T follicular helper cell (primary cell): ENCODE data around the gene COX19.

Experiments used
- DNase-seq: peaks from one replicate; pipeline ENCODE4 v3.0.0-alpha.2; 2020; ENCODE audit warnings: low read depth

Gene COX19

GRCh38 chr7:978049-978346, 2.6 kb upstream of the COX19 start:
- DNase-seq, result no peak

GRCh38 chr7:977326-978048, 2.1 kb upstream of the COX19 start:
- DNase-seq, result no peak

DNA sequence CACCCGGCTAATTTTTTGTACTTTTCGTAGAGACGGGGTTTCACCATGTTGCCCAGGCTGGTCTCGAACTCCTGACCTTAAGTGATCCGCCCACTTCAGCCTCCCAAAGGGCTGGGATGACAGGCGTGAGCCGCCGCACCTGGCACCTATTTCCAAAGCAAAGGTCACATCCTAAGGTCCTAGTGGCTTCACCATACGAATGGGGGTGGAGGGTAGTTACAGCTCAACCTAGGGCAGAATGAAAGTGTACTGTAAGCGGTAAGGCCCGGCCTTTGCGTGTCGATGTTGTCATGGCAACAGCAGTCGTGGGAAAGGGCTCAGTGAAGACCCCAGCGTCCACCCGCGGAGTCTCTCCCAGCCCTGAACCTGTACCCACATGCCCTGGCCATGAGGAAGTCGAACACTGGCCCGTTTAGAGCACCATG, 1.6 kb upstream of the COX19 start:
- DNase-seq, result no peak

GRCh38 chr7:975702-976473, 539 bp upstream of the COX19 start:
- no peak for DNase-seq

DNA sequence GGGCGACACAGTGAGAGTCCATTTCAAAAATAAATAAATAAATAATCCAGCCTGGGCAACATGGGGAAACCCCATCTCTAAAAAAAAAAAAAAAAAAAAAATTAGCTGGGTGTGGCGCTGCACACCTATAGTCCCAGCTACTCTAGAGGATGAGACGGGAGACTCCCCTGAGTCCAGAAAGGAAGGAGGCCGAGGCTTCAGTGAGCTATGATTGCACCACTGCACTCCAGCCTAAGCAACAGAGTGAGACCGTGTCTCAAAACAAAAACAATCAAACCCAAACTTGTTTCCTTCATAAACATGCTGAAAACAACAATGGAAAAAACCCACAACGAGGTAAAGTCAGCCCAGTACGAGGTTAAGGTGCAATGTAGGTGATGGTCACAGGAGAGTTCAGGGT, 1.2 kb downstream of the COX19 start:
- DNase-seq, result no peak

- no peak for DNase-seq
These were observed 2.0 kb downstream of the COX19 start for GRCh38 chr7:973312-973711.

GRCh38 chr7:972676-973309, 2.6 kb downstream of the COX19 start:
- no peak for DNase-seq

- no peak for DNase-seq
These were observed 3.2 kb downstream of the COX19 start for GRCh38 chr7:972110-972509.

GRCh38 chr7:970744-971143, 4.6 kb downstream of the COX19 start:
- no peak for DNase-seq

GRCh38 chr7:969403-969802, 5.9 kb downstream of the COX19 start:
- no peak for DNase-seq

DNA sequence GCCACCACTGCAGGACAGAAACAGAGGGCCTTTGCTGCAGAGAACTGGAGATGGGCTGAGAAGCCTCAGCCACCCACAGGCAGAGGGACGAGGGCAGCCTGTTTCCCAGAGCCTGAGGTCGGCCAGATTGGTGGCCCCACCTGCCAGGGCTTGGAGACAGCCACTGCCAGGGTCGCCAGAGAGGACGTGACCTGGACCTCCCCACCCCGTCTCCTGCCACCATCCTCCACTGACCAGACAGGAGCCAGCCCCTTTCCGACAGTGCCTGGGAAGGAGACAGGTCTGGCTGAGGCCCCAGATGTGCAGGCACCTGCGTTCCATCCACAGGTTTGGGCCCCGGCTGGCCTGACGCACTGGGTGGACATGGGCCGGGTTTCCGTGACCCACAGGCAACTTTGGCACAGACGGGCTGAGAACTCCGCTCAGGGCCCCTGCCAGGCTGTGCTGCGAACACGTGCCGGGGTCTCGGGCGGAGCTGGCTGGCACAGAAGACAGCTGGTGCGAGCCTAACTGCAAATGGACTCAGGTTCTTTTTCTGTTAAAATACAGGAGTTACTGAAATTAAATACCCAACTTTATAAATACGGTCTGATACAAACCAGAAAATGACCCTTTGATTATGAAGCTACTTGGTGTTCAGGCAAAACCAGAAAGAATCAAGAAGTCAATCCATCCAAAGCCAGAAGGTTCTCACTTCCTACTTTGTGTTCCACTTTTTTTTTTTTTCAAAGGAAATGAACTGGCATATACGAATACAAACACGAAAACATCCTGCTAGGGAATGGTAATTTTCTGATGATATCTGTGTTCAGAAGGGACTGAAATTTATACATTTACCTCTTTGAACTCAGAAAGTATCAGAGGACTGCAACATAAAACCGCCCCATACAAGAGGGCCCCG, 6.9 kb downstream of the COX19 start:
- no peak for DNase-seq

DNA sequence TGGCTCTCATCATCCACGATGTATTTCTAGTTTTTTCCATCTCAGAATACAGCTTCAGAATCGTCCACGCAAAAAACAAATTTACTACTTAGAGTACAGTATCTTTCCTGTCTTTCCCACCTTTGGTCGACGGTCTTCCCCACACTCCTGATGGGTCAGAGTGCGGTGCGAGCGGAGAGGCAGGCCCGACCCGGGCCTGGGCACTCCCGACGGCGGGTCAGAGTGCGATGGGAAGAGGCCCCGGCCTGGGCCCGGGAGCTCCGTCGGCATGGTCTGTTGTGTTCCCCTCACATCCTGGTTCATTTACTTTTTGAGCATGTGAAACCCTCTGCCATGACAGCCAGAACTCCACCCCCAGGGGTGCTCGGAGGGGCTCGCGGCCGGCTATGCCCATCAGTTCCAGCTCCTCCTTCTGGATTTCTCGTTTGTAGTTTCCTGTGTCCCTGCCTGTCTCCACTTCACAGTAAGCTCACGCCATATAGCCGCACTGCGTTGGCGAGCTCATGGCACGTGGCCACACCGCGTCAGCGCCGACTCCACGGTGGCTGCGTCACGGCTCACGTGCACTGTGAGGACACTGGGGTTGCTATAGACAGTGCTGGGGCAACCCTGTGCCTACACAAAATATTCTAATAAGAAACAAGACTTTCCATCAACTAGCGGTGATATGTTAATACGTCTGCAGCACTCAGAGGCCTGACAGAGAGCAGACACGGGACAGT, 7.8 kb downstream of the COX19 start:
- DNase-seq, result no peak

- no peak for DNase-seq
These were observed 8.9 kb downstream of the COX19 start for GRCh38 chr7:966291-967069.

DNA sequence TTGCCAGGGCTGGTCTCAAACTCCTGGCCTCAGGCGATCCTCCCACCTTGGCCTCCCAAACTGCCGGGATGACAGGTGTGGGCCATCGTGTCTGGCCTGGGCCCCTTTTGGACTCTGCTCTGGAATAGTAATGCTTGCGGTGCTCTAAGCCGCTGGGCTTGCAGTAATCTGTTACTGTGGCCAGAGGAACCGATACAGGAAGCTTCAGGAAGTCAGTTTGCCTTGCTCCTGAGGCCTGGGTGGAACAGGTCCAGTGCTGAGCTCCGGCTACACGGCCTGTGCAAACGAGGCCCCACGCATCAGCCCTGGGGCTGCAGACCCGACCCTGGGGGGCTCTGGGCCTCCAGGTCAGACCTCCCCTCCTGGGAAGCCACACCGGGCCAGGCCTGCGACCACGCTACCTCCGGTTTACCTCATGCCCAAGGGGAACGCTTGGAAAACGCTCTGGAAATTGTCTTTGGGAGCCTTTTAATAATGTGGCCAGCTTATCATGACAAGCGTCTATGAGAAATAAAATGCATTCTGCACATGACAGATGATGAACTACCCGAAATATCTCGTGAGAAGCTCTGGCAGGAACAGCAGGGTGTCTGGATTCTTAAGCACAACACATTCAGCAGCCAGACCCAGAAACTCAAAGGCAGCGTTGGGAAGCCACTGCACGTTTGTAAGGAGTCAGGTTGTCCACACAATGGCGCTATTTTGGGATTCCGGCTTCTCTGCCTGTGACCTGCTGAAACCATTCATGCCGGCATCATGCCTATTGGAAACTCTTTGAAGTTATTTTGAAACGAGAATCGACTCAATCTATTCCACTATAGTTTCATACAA, 10.7 kb downstream of the COX19 start:
- DNase-seq, result no peak

GRCh38 chr7:963236-964078, 11.9 kb downstream of the COX19 start:
- DNase-seq, result no peak

- no peak for DNase-seq
These were observed 12.8 kb downstream of the COX19 start for GRCh38 chr7:962401-963081.

DNA sequence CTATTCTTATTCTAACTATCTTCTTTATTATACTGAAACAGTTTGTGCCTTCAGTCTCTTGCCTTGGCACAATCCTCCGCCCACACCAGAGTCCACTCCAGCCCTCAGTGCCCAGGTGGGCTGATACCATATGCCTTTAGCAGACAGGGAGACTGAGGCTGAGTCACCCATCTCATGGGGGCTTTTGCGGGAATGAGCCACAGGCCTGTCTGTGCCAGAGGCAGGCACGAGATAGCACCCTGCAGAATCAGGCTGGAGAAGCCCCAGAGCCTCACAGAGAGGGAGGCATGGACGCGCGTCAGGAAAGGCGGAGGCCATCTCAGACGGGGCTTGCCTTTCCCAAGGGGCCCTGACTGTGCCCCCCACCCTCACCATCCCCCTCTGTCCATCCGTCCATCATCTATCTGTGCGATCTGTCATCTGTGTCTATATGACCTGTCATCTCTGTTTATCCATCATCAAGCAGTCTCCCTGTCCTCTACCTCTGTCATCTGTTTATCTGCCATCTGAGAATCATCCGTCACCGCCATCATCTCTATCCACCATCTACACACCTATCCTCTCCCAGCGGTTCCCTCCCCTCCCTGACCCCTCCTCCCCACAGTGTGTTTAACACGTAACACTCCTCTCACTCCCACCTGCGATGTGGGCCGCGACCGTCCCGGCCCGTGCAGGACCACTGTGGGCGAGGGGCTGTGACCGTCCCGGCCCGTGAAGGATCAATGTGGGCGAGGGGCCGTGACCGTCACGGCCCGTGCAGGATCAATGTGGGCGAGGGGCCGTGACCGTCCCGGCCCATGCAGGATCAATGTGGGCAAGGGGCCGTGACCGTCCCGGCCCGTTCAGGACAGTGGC, 13.6 kb downstream of the COX19 start:
- DNase-seq, result no peak
